Vagina (tissue), 2 donors: ENCODE results near the gene RAB3GAP2.

ENCODE experiments used
- CTCF ChIP-seq, 3 experiments: fragments of 450-650 bp in 2 of 3; fragments of 200-600 bp in 1 of 3; sonication (generic) in 1 of 3; IDR thresholded peaks; one replicate each; pipeline ENCODE4 v1.5.1; 2017 to 2019; ENCODE audit warnings: antibody characterized with exemption in 3 of 3, mild to moderate bottlenecking in 2 of 3, moderate library complexity in 2 of 3
- POLR2A ChIP-seq, 2 donors: fragments of 450-650 bp; IDR thresholded peaks; one replicate each; pipeline ENCODE4 v1.6.1; 2017; ENCODE audit warnings: antibody characterized with exemption in 2 of 2, mild to moderate bottlenecking in 2 of 2, moderate library complexity in 2 of 2

- no peak for TF ChIP-seq POLR2A (IDR thresholded peaks at IDR 0.05)
- TF ChIP-seq CTCF (IDR thresholded peaks at IDR 0.05), result no peak
Observed at GRCh38 chr1:220280249-220280648, 8.0 kb upstream of the RAB3GAP2 start.
